Caco-2 (cell line): Measurements from ENCODE around the gene C1orf159. TPM values are rescaled to one million over a fixed set of nuclear protein-coding genes. Genes with fewer than 3 reads are reported as not detected.

ENCODE experiments used
- BruUV-seq: library from RNA; stranded (reverse); fragments of 400-500 nt; replicated peaks from 2 replicates; lab custom pipeline; 2021; lab: Mats Ljungman, UMichigan
- CTCF ChIA-PET: fragments of 300-600 bp; sonication (Branson Sonifier 250); formaldehyde crosslinking; loops from one replicate; lab custom pipeline; 2022; ENCODE audit warnings: antibody characterized with exemption; lab: Charles Lee
- POLR2A ChIA-PET: fragments of 300-600 bp; sonication (Branson Sonifier 250); formaldehyde crosslinking; loops from one replicate; lab custom pipeline; 2022; ENCODE audit warnings: antibody characterized with exemption; lab: Charles Lee
- DNase-seq, 2 experiments: peaks; one replicate each; pipeline versions ENCODE4 v3.0.0 to v3.0.0-alpha.2; 2020 to 2022
- H3K27me3 ChIP-seq: replicated peaks from 2 replicates; pipeline ENCODE4 v1.6.0; 2011; ENCODE audit warnings: low read length; ENCODE audit not compliant: control insufficient read depth, insufficient read depth
- H3K36me3 ChIP-seq: 2 replicates; pipeline ENCODE4 v1.5.1; 2011; ENCODE audit warnings: low read length; ENCODE audit not compliant: control insufficient read depth, insufficient read depth
- H3K4me1 ChIP-seq: fragments of 250-450 bp; sonication (Bioruptor Pico); 2 replicates; pipeline ENCODE4 v1.5.1; 2020; ENCODE audit warnings: mild to moderate bottlenecking
- H3K4me3 ChIP-seq: 2 replicates; pipeline ENCODE4 v1.5.1; 2011; ENCODE audit warnings: low read depth, mild to moderate bottlenecking, control low read depth, low read length
- H3K9me3 ChIP-seq: fragments of 250-450 bp; sonication (Bioruptor Pico); 2 replicates; pipeline ENCODE4 v1.5.1; 2020; ENCODE audit warnings: mild to moderate bottlenecking, moderate library complexity
- H3K27ac Mint-ChIP-seq: one replicate; pipeline ENCODE4 v1.8.0; 2022; ENCODE audit warnings: mixed read lengths; ENCODE audit not compliant: unreplicated experiment
- H3K27me3 Mint-ChIP-seq: one replicate; pipeline ENCODE4 v1.8.0; 2022; ENCODE audit warnings: mixed read lengths; ENCODE audit not compliant: insufficient read depth, unreplicated experiment
- H3K36me3 Mint-ChIP-seq: one replicate; pipeline ENCODE4 v1.8.0; 2022; ENCODE audit warnings: mild to moderate bottlenecking, mixed read lengths; ENCODE audit not compliant: insufficient read depth, unreplicated experiment
- H3K4me1 Mint-ChIP-seq: one replicate; pipeline ENCODE4 v1.8.0; 2022; ENCODE audit warnings: low read depth, mixed read lengths; ENCODE audit not compliant: unreplicated experiment
- H3K4me3 Mint-ChIP-seq: one replicate; pipeline ENCODE4 v1.8.0; 2022; ENCODE audit warnings: mild to moderate bottlenecking, moderate library complexity, mixed read lengths; ENCODE audit not compliant: unreplicated experiment
- H3K9me3 Mint-ChIP-seq: one replicate; pipeline ENCODE4 v1.8.0; 2022; ENCODE audit warnings: mixed read lengths; ENCODE audit not compliant: unreplicated experiment
- CTCF ChIP-seq, 2 experiments: fragments of 200-600 bp in 1 of 2; IDR thresholded peaks; 1 replicate in 1 of 2; 2 replicates in 1 of 2; pipeline versions ENCODE4 v1.5.1 to v1.8.0; 2011 to 2022; ENCODE audit warnings: antibody characterized with exemption in 1 of 2, control low read depth in 1 of 2, inconsistent platforms in 1 of 2, low read depth in 1 of 2, low read length in 1 of 2, mild to moderate bottlenecking in 1 of 2, moderate library complexity in 1 of 2; ENCODE audit not compliant: insufficient read depth in 1 of 2, severe bottlenecking in 1 of 2, unreplicated experiment in 1 of 2
- intact Hi-C: fragments of 100-400 bp; cut with micrococcal nuclease; formaldehyde crosslinking; loops from one replicate; pipeline ENCODE4 v1.10.0; 2022; ENCODE audit not compliant: unreplicated experiment
- total RNA-seq: library from RNA; stranded (reverse); gene quantifications from 2 replicates; pipeline ENCODE4 v1.2.3, GENCODE V29; 2022

The C1orf159 gene
- total RNA-seq, 1 experiment from 2014 or later: 12.9 TPM

DNA sequence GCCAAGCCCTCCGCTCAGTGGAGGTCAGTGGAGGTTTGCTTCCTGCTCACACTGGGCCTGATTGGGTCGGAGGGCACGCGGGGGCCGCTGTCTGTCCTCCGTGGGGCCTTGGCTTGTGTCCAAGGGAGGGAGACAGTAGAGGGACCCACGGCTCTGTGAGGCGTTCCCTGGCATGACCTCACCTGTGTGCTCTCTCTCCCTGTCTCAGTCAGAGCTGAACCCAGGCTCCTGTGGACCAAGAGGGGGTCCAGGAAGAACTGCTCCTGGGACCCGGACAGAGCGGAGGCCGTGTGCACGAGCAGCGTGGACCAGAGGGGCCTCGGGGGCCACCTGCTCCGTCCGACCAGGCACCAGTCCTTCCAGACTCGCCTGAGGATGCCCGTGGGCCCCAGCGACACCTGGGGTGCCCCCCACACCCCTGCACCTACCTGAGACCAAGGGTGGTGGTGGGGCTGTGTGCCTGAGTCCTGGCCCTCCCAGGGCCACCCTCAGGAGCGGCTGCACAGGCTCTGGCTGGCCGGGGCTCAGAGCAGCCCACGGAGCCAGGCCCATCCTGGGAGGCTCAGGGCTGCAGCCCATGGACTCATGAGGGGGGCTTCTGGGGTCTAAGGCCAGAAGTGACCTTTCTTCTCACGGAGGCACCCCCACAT, 44.5 kb upstream of the C1orf159 start:
- H3K36me3 Mint-ChIP-seq: peaks cover 24% of the 10 kb centered on the region

DNA sequence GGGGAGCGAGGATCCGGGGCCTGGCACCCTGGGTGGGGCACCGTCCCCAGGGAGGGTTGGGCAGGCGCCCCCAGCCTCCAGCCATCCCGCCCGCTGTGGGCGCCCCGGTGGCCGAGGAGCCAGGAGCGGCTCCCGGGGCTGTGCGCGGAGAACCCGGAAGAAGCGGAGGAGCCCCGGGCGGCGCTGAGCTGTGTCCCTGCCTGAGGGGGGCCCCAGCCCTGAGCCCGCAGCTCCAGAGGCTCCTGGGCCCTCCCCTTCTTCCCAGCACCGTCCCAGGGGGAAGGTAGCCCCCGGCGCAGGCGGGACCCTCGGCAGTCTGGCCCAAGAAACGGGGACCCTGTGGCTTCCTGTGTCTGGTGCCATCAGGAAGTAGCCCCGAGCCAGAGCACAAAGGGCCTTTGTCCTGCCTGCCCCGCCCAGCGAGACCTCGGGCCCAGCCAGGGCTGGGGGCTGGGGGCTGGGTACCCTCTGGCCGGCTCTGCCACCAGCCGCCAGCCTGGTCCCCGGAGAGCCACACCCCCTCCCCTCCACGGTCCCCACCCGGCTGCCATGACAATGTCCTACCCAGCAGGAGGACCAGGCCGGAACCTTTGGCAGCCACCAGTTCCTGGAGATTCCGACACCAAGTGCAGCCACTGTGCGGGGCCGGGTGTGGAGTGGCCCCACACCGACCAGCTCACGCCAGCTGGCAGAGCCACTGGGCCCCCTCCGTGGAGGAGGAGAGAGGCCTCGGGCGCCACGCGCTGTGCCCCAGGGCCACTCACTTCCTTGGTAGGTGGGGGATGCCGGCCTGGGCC, 42.2 kb upstream of the C1orf159 start:
- Histone ChIP-seq H3K9me3 (no peaks in the 10 kb centered on the region), H3K27me3 (no peaks in the 10 kb centered on the region), H3K36me3 (no peaks in the 10 kb centered on the region), H3K4me3 (peak overlapping the region; percentile 30), H3K4me1 (peaks cover 14% of the 10 kb centered on the region)
- no TSS peak for BruUV-seq
- Mint-ChIP-seq H3K4me1 (no peaks in the 10 kb centered on the region), H3K27me3 (no peaks in the 10 kb centered on the region), H3K36me3 (peaks cover 13% of the 10 kb centered on the region), H3K9me3 (peaks cover 14% of the 10 kb centered on the region), H3K27ac (no peak overlapping the region), H3K4me3 (no peak overlapping the region)
- no peak for DNase-seq
- POLR2A ChIA-PET: interaction anchor here (0.6 kb wide), 1 partner anchor 33 kb away, joined by 3 read pairs; no protein-coding TSS in a partner anchor
- no peak for TF ChIP-seq CTCF (IDR thresholded peaks at IDR 0.05; ENCODE audit: insufficient read depth in 1 of 2, low read depth in 1 of 2, low read length in 1 of 2, severe bottlenecking in 1 of 2, unreplicated experiment in 1 of 2)
- intact Hi-C loops: no loop called here
- CTCF ChIA-PET: no interaction called here

More for the DNA sequence above, 44.5 kb upstream of the C1orf159 start:
- no TSS peak for BruUV-seq
- DNase-seq: no peak
- no peak for TF ChIP-seq CTCF (IDR thresholded peaks at IDR 0.05; ENCODE audit: insufficient read depth in 1 of 2, low read depth in 1 of 2, low read length in 1 of 2, severe bottlenecking in 1 of 2, unreplicated experiment in 1 of 2)
- POLR2A ChIA-PET: no interaction called here
- Histone ChIP-seq H3K27me3 (no peaks in the 10 kb centered on the region), H3K4me3 (no peak overlapping the region), H3K9me3 (no peaks in the 10 kb centered on the region), H3K36me3 (no peaks in the 10 kb centered on the region), H3K4me1 (peaks cover 18% of the 10 kb centered on the region)
- Mint-ChIP-seq H3K9me3 (no peaks in the 10 kb centered on the region), H3K27ac (no peak overlapping the region), H3K4me3 (no peak overlapping the region), H3K4me1 (no peaks in the 10 kb centered on the region), H3K27me3 (no peaks in the 10 kb centered on the region)
- CTCF ChIA-PET: no interaction called here
- intact Hi-C loops: loop anchor here (5.0 kb wide), 1 partner anchor 143 kb away; no protein-coding TSS in a partner anchor

DNA sequence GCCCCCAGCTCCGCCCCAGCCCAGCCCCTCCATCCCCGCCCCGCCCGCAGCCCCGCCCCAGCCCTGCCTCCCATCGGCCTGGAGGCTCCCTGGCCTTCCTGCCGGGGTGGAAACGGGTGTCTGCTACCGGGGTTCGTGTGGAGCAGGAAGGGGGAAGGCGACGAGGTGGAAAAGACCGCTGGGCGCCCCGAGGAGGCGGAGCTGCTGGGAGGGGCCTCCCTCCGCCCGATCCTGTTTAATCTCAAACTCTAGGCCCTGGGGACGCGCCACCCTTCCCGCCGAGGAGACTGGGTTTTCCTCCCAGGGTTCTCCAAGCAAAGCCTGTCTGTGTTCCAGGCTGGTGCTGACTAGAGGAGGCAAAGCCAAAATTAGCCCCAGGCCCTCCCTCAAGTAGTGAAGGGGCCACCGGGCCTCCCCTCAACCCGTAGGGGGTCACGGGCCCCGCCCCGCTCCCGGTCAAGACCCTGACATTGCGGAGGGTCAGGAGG, 41.6 kb upstream of the C1orf159 start:
- POLR2A ChIA-PET: no interaction called here
- Mint-ChIP-seq H3K27me3 (no peaks in the 10 kb centered on the region), H3K9me3 (peaks cover 20% of the 10 kb centered on the region)

More for the DNA sequence above, 41.6 kb upstream of the C1orf159 start:
- Histone ChIP-seq H3K36me3 (no peaks in the 10 kb centered on the region), H3K4me3 (peak overlapping the region; percentile 30), H3K4me1 (peaks cover 14% of the 10 kb centered on the region), H3K9me3 (no peaks in the 10 kb centered on the region), H3K27me3 (no peaks in the 10 kb centered on the region)
- no peak for TF ChIP-seq CTCF (IDR thresholded peaks at IDR 0.05; ENCODE audit: insufficient read depth in 1 of 2, low read depth in 1 of 2, low read length in 1 of 2, severe bottlenecking in 1 of 2, unreplicated experiment in 1 of 2)
- Mint-ChIP-seq H3K4me3 (peak overlapping the region; percentile 29), H3K27ac (no peak overlapping the region), H3K36me3 (peaks cover 11% of the 10 kb centered on the region), H3K4me1 (no peaks in the 10 kb centered on the region)
- no TSS peak for BruUV-seq
- intact Hi-C loops: no loop called here
- CTCF ChIA-PET: no interaction called here
- peak; percentile 33 to 61 for DNase-seq
